Measurements from ENCODE around the gene NANOS2. TPM values are rescaled to one million over a fixed set of nuclear protein-coding genes. Genes with fewer than 3 reads are reported as not detected.

NANOS2 gene
- not detected for total RNA-seq

DNA sequence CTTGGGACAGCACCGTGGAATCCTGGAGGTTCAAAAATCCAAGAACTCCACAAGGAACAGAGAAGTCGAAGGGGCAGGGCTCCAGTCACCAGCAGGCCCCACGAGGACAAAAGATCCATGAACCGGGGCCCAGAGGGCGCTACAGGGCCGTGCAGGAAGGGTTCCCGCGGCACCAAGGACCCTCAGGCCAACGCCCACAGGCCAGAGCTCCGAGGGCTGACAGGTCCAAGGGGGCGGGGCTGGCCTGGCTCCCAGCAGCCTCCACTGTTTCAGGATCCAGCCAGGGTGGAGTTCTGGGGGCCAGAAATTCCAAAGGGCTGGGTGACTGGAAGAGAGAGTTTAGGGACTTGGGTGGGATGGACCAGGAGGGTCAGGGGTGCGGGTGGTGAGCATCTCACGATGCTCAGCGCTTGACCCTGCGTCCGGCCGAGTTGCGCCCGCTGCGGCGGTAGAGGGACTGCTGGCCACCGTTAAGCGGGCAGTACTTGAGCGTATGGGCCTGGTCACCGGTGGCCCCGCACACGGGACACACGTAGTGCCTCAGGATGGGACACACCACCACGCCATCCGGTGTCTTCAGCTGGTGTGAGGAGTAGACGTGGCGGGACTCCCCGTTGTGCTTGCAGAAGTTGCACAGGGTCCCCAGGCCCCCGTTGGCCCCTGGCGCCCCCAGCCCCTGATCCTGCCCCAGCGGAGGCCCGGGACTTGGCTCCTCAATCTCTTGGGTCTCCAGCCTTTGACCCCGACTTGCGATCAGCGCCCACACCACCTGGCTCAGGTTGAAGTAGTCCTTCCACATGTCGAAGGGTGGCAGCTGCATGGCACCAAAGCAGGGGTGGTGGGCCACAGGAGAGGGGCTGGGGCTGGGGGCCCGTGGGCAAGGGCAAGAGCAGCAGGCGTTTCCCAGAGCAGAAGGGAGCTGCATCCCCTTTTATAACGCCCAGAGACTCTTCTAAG is at the start of gene NANOS2:
Gene NANOS2, minus strand, starts transcription at position 905 of the 957 bp plus-strand sequence. Its CDS starts 85 bp downstream, at position 820.
- DNase-seq: no peak

DNA sequence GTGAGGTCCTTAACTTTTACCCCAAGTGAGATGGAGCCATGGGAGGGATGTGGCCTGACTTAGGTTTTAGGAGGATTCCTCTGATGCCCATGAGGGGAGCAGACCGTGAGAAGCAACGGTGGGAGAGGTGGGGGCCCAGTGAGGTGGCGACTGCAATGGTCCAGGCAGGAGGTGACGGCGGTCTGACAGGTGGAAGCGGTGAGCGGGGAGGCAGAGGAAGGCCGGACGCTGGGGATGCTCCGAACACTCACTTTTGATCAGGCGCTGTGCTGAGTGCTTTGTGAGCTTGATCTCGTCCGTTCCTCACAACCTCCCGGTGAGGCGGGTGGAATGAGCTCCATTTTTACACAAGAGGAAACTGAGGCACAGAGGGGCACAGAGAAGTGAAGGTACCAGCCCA is 47.4 kb upstream of the NANOS2 start:
- no peak for DNase-seq

DNA sequence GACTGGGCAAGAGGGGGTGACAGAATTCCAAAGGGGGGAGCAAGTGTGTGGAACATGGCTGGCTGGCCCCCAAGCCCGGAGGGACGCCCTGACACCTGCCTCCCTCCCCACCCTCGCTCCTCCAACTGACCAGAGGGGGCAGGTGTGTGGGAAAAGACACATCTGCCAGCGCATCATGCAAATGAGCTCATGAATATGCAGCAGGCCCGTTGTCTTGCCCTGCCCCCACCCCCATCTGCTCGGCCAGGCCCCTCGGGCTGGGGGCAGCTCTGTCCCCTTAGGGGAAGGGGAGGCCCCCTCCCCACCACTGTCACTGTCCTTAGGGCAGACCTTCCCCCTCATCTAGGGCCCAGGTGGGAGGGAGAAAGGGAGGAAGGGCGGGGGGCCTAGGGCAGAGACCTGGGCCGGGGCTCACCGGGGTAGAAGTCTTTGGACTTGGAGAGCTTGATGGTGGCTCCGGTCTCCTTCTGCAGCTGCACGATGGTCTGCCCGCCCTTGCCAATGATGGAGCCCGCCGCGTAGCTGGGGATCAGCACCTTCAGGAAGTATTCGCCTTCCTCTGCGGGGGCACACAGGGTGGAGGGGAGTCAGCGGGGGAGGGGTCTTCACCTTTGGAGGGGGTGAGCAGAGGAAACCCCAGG is 46.1 kb upstream of the NANOS2 start:
- DNase-seq: no peak

DNA sequence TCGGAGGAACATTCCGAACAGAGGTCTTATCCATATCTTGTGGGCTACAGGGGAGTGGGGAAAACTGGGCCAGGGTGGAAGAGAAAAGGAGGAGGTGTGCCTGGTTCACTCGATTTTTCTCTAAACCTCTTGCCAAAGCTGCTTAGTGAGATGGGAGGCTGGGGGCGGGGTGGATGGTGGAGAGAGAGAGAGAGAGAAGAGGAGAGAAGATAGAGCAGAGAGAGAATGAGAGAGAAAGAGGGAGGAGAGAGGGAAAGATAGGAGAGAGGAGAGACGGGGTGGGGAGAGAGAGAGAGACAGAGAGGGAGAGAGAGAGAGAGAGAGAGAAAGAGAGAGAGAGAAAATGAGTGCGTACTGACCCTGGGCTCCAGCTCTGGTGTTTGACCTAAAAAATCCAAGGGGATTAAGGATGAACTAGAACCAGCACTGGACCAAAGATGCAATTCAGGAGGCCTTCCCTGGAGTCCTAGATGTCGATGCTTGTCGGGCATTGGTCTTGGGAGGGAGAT is 45.0 kb upstream of the NANOS2 start:
- no peak for DNase-seq

DNA sequence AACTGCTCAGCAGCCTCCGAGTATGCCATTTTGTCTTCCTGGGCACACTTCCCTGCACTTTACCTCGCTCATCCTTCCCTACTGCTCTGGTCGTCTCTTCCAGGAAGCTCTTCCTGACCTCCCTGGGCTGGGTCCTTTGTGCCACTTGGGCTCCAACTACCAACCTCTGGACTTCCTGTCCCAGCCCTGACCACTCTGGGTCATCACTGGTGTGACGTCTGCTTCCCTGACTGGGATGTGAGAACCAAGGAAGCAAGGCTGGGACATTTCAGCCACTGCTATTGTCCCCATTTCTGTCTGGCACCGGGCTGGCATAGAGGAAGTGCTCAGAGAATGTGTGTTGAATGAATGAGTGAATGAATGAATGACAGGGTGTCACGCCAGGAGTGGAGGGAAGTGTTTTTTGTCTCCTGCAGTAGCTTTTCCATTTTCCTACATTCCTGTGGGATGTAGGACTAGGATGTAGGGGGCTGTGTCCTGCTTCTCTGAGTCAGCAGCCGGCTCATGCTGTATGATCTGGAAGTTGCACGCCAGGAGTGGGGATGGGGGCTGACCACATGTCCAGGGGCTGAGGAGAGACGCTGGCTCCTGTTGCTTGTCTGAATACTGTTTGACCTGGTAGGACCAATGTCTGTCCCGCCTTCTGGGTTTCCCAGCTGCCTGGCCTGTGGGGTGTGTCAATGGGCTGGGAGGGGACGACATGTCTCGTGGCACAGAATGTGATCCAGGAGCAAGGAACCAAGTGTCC is 44.4 kb upstream of the NANOS2 start:
- DNase-seq: no peak

DNA sequence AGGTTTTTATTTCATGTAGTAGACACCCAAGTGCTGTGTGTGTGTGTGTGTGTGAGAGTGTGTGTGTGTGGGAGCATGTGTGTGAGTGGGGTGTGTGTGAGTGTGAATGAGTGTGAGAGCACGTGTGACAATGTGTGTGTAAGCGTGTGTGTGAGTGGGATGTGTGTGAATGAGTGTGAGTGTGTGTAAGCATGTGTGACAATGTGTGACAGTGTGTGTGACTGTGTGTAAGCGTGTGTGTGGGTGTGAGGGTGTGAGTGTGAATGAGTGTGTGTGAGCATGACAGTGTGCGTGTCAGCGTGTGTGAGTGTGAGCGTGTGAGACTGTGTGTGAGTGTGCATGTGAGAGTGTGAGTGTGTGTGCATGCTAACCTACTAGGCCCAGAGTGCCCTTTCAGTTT is 43.7 kb upstream of the NANOS2 start:
- DNase-seq: no peak

DNA sequence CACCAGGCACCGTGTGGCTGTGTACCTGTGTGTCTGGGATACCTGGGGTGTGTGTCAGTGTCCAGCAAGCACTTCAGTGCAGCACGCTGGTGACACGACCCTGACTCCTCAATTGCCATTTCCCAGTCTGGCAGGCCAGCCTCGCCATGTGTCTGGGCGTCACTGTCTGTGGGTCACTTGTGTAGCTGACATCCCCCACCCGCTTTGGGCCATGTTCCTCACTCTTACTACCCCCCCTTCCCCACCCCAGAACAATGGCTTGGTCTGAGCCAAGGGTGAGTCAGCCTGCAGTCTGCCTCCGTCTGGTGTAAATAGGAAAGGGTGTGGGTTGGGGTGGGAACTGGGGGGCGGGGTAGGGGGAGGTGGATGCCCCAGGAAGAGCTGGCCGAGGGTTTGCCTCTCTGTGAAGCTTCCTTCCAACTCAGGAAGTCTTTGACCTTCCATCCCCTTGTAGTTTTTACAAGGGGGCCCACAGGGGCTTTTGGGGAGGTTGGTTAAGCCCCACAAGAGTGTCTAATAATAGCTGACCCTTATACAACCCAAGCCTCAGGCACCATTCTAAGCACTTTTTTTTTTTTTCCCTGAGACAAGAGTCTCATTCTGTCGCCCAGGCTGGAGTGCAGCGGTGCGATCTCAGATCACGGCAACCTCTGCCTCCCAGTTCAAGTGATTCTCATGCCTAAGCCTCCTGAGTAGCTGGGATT is 41.5 kb upstream of the NANOS2 start:
- no peak for DNase-seq

DNA sequence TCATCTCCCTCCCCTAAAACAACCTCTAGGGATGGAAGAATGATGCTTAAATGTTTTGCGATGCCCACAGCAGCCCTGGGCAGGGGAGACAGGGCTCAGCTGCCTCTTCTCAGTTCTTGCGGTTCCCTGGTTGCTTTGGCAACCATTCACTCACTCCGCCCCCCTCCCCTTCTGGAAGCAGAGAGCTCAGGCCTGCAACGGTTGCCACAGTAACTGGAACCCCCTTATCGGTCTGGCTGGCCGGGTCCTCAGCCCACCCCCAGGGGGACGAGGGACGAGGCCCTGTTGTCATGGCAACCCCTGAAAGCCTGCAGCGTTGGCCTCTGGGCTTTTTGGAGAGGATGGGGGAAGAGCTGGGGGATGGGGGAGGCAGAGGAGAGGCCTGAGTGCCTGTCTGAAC is 39.6 kb upstream of the NANOS2 start:
- no peak for DNase-seq

DNA sequence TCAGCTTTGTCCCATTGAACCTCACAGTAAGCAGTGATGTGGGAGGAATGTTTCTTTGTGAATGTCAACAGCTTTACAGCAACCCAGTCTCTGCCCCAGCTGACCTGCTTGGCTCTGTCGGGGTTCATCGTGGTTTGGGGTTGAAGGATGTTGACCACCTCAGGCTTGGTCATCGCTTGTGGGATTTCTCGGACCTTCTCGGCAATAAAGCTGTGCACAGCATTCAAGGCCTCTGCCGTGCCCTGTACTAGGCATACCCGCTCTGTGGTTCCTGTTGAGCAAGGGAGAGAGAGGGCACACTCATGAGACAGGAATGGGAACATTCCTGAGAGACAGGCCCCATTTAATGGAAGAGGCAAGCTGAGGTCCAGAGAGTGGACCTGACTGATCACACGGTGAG is 39.1 kb upstream of the NANOS2 start:
- no peak for DNase-seq

DNA sequence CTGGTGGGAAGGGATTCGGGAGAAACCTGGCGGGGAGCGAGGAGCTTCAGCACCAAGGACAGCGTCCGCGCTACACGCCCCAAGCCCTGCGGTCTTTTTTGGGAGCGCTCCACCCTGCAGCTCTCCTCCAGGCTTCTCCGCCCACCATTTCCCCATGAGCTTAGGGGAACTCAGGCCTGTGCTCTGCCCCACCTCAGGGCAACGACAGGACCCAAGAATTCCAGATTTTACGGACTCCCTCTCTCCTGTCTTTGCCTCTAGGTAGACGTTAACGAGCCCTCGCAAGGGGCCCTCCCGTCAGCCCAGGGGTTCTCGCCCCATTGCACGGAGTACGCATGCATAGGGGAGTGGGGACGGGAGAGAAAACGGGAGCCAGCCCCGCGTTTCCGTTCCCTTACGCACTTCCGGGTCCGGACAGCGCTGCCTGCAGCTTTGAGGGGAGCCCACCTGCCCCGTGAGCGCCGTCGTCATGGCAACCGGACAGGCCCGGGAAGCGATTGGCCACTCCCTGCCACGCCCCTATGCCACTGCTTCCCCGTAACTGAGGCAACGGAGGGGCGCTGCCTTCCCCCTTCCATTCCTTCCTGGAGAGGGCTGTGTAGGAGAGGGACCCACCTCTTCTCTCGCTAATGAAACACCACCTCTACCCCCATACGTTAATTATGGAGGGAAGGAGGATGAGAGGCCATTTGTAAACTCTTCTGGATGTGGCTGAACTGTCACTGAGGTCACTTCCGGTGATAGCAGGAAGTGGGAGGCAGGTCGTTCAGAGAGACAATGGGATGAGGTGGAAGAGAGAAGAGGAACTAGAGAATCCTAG is 38.3 kb upstream of the NANOS2 start:
- peak; percentile 84 for DNase-seq

DNA sequence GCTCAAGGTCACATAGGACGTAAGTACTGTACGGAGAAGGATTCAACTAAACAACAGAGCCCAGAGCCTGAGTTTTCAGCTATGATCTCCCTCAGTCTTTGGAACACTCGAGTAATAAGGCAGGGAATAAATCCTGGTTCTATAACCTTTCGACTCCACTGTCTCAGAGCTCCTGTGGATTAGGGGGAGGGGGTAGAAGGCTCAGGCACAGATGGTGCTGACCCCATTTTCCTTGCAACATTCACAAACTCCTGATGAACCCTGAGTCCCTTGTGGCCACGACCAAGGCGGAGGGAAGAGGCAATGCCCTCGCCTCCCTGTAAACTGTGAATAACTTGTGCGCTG is 37.7 kb upstream of the NANOS2 start:
- no peak for DNase-seq

DNA sequence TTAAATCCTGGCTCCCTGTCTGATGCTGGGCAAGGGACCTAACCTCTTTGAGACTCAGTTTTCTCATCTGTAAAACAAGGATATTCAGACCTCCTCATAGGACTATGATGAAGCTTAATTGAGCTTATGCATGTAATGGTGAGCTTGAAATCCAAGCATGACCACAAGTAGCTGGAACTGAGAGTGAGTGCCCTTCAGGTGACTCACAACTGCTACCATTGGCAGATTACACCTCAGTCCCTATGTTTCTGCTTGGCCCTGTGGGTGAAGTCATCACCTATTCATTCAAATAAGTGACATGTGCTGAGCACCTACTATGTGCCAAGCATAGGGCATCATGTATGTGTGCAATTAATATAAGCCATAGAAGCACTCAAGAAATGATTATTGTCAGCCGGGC is 33.3 kb upstream of the NANOS2 start:
- no peak for DNase-seq

DNA sequence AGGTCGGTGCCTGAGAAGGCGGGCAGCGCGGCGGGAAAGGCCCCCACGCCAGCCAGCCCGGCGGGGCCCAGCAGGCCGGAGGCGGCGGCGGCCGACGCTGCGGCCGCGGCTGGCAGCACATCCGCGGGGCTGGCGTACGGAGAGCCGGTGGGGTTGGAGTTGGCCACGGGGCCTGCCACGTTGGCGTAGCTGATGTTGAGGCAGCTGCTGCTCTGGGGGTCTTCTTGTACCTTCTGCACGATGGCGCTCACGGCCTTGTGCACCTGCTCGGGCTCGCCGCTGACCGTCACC is 25.9 kb upstream of the NANOS2 start:
- no peak for DNase-seq

DNA sequence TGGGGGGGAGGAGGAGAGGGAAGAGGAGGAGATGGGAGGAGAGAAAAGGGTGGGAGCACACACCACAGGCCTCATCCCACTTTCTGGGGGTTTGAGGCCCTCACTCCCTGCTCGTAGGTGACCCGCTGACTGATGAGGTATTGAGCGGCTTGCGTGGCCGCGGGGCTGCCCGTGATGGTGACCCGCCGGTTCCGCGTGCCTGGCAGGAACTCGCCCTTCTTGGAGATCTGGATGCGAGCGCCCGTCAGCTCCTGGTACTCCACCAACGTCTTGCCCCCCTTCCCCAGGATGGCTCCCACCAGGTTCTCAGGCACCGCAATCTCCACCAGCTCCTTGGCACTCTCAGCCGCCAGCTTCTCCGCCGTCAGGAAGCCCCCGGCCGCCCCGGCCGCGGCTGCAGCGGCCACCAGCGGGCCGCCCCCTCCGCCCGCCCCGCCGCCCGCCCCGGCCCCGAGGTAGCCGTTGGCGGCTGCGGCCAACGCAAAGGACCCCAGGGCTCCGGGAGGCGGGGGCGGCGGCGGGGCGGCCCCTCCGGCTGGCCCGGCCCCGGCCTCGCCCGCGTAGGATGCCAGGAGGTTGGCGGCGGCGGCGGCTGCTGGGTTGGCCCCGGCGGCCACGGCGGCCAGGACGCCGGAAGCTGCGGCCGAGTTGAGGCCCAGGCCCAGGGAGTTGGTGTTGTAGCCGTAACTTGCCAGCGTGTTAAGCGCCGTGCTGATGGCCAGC is 25.4 kb upstream of the NANOS2 start:
- no peak for DNase-seq

DNA sequence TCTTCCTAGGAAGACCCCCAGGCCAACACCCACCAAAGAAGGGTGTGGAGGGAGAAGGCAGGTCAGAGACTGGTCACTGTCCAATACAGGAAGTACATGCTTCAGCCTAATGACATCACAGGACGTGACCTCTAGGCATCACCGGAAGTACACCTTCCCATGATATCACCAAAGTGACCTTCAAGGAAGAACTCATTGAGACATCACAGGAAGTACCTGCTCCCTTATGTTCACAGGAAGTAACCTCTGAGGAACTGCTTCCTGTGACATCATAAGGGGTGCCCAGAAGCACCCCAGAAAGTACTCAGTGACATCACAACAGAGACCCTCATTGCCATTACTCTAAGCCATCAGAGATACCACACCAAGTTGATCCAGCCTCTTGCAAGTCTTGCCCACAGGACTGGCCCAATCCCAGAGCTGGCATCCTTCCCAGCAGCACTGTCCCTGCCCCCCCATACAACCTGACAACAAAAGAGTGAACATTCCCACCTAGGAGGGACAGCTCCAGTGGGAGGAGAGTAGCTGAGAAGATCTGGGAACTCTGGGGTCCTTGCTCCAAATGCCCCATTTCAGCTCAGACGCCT is 24.2 kb upstream of the NANOS2 start:
- DNase-seq: no peak

DNA sequence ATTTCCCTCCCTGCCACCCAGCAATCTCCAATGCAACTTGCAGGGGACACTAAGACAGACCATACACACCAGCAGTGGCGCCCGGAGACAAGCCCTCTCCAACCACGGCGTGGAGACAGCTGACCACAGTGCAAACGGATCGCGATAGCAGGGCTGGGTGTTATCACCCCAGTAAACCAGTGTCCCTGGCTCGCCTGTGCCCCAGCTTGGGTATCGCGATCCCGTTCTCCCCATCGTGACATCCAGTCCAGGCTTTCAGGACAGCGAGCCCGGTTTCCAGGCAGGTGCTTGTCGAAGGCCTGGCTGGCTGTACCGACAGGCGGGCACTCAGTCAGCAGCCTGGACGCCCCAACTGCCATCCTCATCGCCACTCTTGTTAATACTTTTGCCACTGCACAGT is 20.7 kb upstream of the NANOS2 start:
- DNase-seq: no peak

DNA sequence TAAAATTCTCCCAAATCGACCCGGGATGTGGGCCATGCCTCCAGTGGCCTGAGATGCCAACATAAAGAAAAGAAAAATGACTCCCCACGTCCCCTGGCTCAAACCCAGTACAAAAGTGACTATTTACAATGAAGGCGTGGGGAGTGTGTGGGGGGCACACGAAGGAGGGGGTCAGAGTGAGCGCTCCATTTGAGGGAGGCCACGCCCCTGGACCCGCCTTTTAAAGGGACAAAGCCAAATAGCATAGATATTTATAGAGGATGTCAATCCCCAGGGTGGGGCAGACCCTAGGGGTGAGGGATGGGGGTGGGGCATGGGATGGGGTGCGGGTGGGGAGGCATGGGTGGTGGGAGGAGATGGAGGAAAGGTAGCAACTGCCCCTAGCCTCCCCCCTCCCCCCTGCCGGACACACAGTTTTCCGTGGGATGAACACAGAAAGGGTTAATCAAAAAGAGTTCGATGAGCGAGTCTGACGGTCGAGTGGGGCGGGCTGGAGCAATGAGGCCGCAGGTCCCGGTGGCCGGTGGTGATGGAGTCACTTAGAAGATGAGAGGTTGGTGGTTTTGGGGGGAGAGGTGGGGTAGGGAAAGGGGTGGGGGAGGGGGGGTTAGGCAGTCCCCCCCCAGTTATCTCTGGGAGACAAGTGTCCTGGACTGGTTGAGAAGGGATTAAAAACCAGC is 20.1 kb upstream of the NANOS2 start:
- DNase-seq: no peak

DNA sequence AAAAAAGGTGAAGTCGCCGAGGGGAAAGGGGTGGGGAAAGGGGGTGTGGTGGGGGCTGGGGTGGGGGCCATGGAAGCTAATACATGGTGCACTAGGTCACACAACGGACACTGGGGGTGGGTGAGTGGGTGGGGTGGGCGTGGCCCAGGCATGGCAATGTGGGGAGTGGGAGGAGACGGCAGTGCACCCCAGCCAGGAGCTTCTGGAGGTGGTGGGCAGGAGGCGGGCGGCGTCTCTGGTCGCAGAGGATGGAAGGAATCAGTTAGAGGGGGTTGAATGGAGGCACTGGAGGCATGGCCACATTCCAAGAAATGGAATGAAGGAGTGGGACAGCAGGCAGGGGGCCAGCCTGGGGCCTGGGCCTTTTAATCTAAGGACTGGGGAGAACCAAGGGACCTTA is 19.2 kb upstream of the NANOS2 start:
- DNase-seq: no peak

DNA sequence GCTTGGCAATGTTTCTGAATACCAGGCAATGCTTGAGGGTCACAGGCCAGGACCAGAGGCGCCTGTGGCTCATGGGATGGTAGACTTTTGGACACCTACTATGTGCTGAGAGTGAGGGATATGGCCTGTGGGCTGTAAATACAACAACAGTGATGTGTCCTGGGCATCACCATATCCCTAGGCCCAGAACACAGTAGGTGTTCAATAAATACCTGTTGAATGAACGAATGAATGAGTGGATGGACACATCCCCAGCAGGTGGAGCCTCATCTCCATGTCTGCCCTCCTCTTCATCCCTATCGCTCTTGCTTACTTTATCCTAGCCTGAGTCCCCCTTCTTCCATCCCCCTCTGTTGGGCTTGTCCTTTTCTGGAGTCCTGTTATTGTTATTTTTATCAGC is 16.5 kb upstream of the NANOS2 start:
- no peak for DNase-seq

DNA sequence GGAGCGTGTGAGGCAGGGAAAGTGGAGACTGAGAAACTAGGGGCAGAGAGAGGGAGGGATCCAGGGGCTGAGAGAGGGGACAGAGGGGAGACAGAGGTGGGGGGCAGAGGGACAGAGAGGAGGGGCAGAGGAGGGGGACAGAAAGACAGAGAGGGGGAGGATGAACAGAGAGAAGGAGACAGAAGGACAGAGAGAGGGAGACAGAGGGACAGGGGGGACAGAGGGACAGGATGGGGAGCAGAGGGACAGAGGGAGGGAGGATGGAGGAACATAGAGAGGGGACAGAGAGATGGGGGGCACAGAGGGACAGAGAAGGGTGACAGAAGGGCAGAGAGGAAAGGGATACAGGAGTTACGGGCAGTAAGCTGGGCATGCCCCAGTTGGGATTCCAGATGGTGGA is 14.7 kb upstream of the NANOS2 start:
- no peak for DNase-seq

Measured in tongue (tissue), 2 donors.